Right lobe of liver (tissue), 6 donors: ENCODE measurements around the gene SMAD4. TPM values are rescaled to one million over a fixed set of nuclear protein-coding genes. Genes with fewer than 3 reads are reported as not detected.

Experiments used
- ATAC-seq, 4 donors: fragments of 200-7000 bp; cut with Tn5 transposase; one replicate each; pipeline ENCODE4 v1.9.1; 2020; ENCODE audit warnings: mild to moderate bottlenecking in 4 of 4, moderate library complexity in 4 of 4
- DNase-seq, 3 donors: peaks; one replicate each; pipeline ENCODE4 v3.0.0-alpha.2; 2020
- H3K27ac ChIP-seq, 3 donors: fragments of 200-600 bp; one replicate each; pipeline ENCODE4 v1.8.0; 2022
- H3K27me3 ChIP-seq, 2 donors: fragments of 200-600 bp; one replicate each; pipeline ENCODE4 v1.8.0; 2022
- H3K36me3 ChIP-seq, 4 donors: fragments of 200-600 bp; sonication (generic) in 1 of 4; one replicate each; pipeline versions ENCODE4 v1.5.1 to v1.8.0; 2017 to 2022; ENCODE audit warnings: control low read depth in 1 of 4
- H3K4me1 ChIP-seq, 4 donors: fragments of 200-600 bp; sonication (generic) in 1 of 4; one replicate each; pipeline versions ENCODE4 v1.5.1 to v1.8.0; 2017 to 2022; ENCODE audit warnings: control low read depth in 1 of 4
- H3K4me3 ChIP-seq, 3 donors: fragments of 200-600 bp; one replicate each; pipeline ENCODE4 v1.8.0; 2022
- H3K9me3 ChIP-seq, 4 donors: fragments of 200-600 bp; sonication (generic) in 1 of 4; one replicate each; pipeline versions ENCODE4 v1.5.1 to v1.8.0; 2017 to 2022; ENCODE audit warnings: control low read depth in 1 of 4
- CTCF ChIP-seq, 4 donors: fragments of 200-600 bp in 3 of 4; fragments of 450-650 bp in 1 of 4; IDR thresholded peaks; one replicate each; pipeline versions ENCODE4 v1.5.1 to v1.8.0; 2016 to 2022; ENCODE audit warnings: antibody characterized with exemption in 4 of 4, mild to moderate bottlenecking in 2 of 4
- POLR2A ChIP-seq: fragments of 450-650 bp; IDR thresholded peaks from one replicate; pipeline ENCODE4 v1.6.1; 2017; ENCODE audit warnings: antibody characterized with exemption, mild to moderate bottlenecking
- WGBS: methylation state at CpG from one replicate; pipeline ENCODE4 v1.1.6; 2018; ENCODE audit warnings: low coverage, low lambda C conversion rate; ENCODE audit not compliant: insufficient coverage; ENCODE audit errors: missing lambda C conversion rate; 5-methylcytosine and 5-hydroxymethylcytosine counted together
- intact Hi-C, 2 donors: fragments of 100-400 bp; cut with DNase I; formaldehyde crosslinking; loops; one replicate each; pipeline versions ENCODE4 v1.11.2 to v1.14.1; 2022
- total RNA-seq, 6 experiments: library from RNA; depleted of rRNA in 2 of 6; stranded (reverse); fragments of >200 nt in 2 of 6; fragmentation: NEBNext Ultra II Directional in 3 of 6; extraction: Animal tissue kit (Norgen Biotek cat#: 25700) in 3 of 6; gene quantifications; one replicate each; pipeline versions ENCODE4 v1.1.0 to v1.2.4, GENCODE V29; 2016 to 2023
- donor health status: DM: no; HTN: yes; CAD: no.
- donor health status: DM: no; HTN: no; CAD: no.
- donor health status: DM: no; HTN: no; CAD: no.
- donor health status: DM: no; HTN: yes; CAD: no.
- donor health status: DM: no; HTN: yes; CAD: no.

Gene SMAD4
- total RNA-seq, 6 experiments from 2014 or later = 40.8 to 71.9 (median 56.6) TPM

GRCh38 chr18:51120809-51121596, 91.0 kb downstream of the SMAD4 start:
- Histone ChIP-seq H3K27me3 (no peaks in the 10 kb centered on the region), H3K27ac (no peak overlapping the region), H3K4me1 (no peaks in the 10 kb centered on the region), H3K9me3 (no peaks in the 10 kb centered on the region), H3K36me3 (no peaks in the 10 kb centered on the region), H3K4me3 (no peak overlapping the region)
- no CpG with 5 or more reads among the region's 33 CpGs for WGBS
- TF ChIP-seq POLR2A (no peak), CTCF (IDR thresholded peaks at IDR 0.05) (no peak)
- intact Hi-C loops = no loop called here
- ATAC-seq = no peak
- peak in 1 of 3 donors; percentile 31 for DNase-seq

GRCh38 chr18:51121597-51121857, 91.5 kb downstream of the SMAD4 start:
- no CpG with 5 or more reads among the region's 4 CpGs for WGBS
- peak in 1 of 3 donors; percentile 26 for DNase-seq
- H3K4me3 ChIP-seq = no peak overlapping the region
- H3K4me1 ChIP-seq = no peaks in the 10 kb centered on the region
- H3K27me3 ChIP-seq = no peaks in the 10 kb centered on the region
- no peaks in the 10 kb centered on the region for H3K9me3 ChIP-seq
- H3K36me3 ChIP-seq = no peaks in the 10 kb centered on the region
- no peak overlapping the region for H3K27ac ChIP-seq
- intact Hi-C loops = no loop called here
- no peak for ATAC-seq
- TF ChIP-seq POLR2A = no peak
- no peak for TF ChIP-seq CTCF (IDR thresholded peaks at IDR 0.05)

GRCh38 chr18:51122266-51123045, 92.4 kb downstream of the SMAD4 start:
- H3K27ac ChIP-seq = no peak overlapping the region
- no peaks in the 10 kb centered on the region for H3K36me3 ChIP-seq
- no peak for TF ChIP-seq POLR2A
- TF ChIP-seq CTCF (IDR thresholded peaks at IDR 0.05) = no peak
- ATAC-seq = no peak
- DNase-seq = peak in 1 of 3 donors; percentile 20
- WGBS = 79% methylated on average over 7 of the region's 19 CpGs
- H3K4me3 ChIP-seq = no peak overlapping the region
- H3K9me3 ChIP-seq = no peaks in the 10 kb centered on the region
- no peaks in the 10 kb centered on the region for H3K4me1 ChIP-seq
- H3K27me3 ChIP-seq = no peaks in the 10 kb centered on the region
- intact Hi-C loops = no loop called here

GRCh38 chr18:51123046-51123395, 93.0 kb downstream of the SMAD4 start:
- H3K27me3 ChIP-seq = no peaks in the 10 kb centered on the region
- WGBS = no CpG with 5 or more reads among the region's 7 CpGs
- intact Hi-C loops = no loop called here
- no peaks in the 10 kb centered on the region for H3K9me3 ChIP-seq
- TF ChIP-seq CTCF (IDR thresholded peaks at IDR 0.05) (no peak), POLR2A (no peak)
- peak in 1 of 3 donors; percentile 30 for DNase-seq
- peak in 1 of 4 donors; percentile 22 for ATAC-seq
- no peaks in the 10 kb centered on the region for H3K36me3 ChIP-seq
- H3K27ac ChIP-seq = no peak overlapping the region
- H3K4me3 ChIP-seq = no peak overlapping the region
- H3K4me1 ChIP-seq = no peaks in the 10 kb centered on the region
